Measurements from ENCODE around the gene KCNJ5.

DNA sequence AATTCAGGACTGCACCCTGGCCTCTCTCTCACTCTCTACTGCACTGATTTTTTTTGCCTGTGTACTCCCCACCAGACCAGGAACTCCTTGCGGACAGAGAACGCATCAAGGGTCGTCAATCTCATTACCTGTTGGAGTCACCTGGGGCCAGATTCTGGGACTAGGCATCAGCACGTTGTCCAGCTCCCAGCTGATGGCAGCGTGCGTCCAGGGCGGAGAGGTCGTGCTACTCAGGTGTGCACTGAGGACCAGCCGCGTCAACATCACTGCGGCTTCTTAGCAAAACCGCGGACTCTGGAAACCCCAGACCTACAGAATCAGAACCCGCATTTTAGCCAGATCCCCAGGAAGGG, 13.1 kb downstream of the KCNJ5 start:
- TF ChIP-seq EZH2phosphoT487 (IDR thresholded peaks at IDR 0.05; ENCODE audit: insufficient read depth, low read depth) (no peak), EZH2 (IDR thresholded peaks at IDR 0.05; ENCODE audit: insufficient read depth, poor library complexity, severe bottlenecking) (no peak)
